T-cell (primary cell): Measurements from ENCODE around the gene RNF145. TPM values are rescaled to one million over a fixed set of nuclear protein-coding genes. Genes with fewer than 3 reads are reported as not detected.

ENCODE experiments used
- ATAC-seq, 4 experiments: fragments of 200-7000 bp in 3 of 4; fragments of 150-1000 bp in 1 of 4; cut with Tn5 transposase; replicated peaks in 1 of 4; 1 replicate in 3 of 4; 2 replicates in 1 of 4; pipeline ENCODE4 v1.10.0; 2021; ENCODE audit warnings: moderate library complexity in 3 of 4, mild to moderate bottlenecking in 2 of 4, moderate number of reproducible peaks in 1 of 4
- CTCF ChIA-PET, 2 donors: fragments of 300-600 bp; sonication (Branson Sonifier 250); formaldehyde crosslinking; loops; one replicate each; lab custom pipeline; 2022; ENCODE audit warnings: antibody characterized with exemption in 2 of 2; lab: Charles Lee
- POLR2A ChIA-PET, 2 donors: fragments of 300-600 bp; sonication (Branson Sonifier 250); formaldehyde crosslinking; loops; one replicate each; lab custom pipeline; 2022; ENCODE audit warnings: antibody characterized with exemption in 2 of 2; lab: Charles Lee
- DNase-seq, 35 experiments: peaks; one replicate each; pipeline versions ENCODE4 v3.0.0 to v3.0.0-alpha.2; 2013 to 2023
- H3K27ac ChIP-seq: one replicate; pipeline ENCODE4 v1.5.1; 2013; ENCODE audit warnings: low read length
- H3K27me3 ChIP-seq, 2 experiments: replicated peaks in 1 of 2; 1 replicate in 1 of 2; 2 replicates in 1 of 2; pipeline versions ENCODE4 v1.6.1 to v1.7.0; 2013; ENCODE audit warnings: low read length in 1 of 2, mixed read lengths in 1 of 2; ENCODE audit not compliant: control insufficient read depth in 2 of 2, insufficient read depth in 2 of 2; ENCODE audit errors: extremely low read depth in 1 of 2
- H3K36me3 ChIP-seq, 2 donors: 1 replicate in 1 of 2; 2 replicates in 1 of 2; pipeline versions ENCODE4 v1.6.1 to v1.7.0; 2013; ENCODE audit warnings: low read length in 1 of 2; ENCODE audit not compliant: control insufficient read depth in 2 of 2, insufficient read depth in 1 of 2; ENCODE audit errors: extremely low read depth in 1 of 2
- H3K4me1 ChIP-seq, 2 experiments: 1 replicate in 1 of 2; 2 replicates in 1 of 2; pipeline versions ENCODE4 v1.6.1 to v1.7.0; 2013; ENCODE audit warnings: low read length in 2 of 2, mixed read lengths in 1 of 2; ENCODE audit not compliant: insufficient read depth in 2 of 2, control insufficient read depth in 1 of 2; ENCODE audit errors: extremely low read depth in 1 of 2
- H3K4me3 ChIP-seq, 2 donors: 1 replicate in 1 of 2; 2 replicates in 1 of 2; pipeline versions ENCODE4 v1.5.1 to v1.7.0; 2013; ENCODE audit warnings: mild to moderate bottlenecking in 2 of 2, low read length in 1 of 2, moderate library complexity in 1 of 2; ENCODE audit not compliant: control insufficient read depth in 1 of 2; ENCODE audit errors: extremely low read depth in 1 of 2
- H3K9me3 ChIP-seq: 2 replicates; pipeline ENCODE4 v1.7.0; 2013
- H3K27ac Mint-ChIP-seq, 2 donors: one replicate each; pipeline ENCODE4 v1.8.0; 2020 to 2021; ENCODE audit warnings: mild to moderate bottlenecking in 2 of 2, mixed read lengths in 2 of 2
- H3K27me3 Mint-ChIP-seq, 2 donors: one replicate each; pipeline ENCODE4 v1.8.0; 2021 to 2022; ENCODE audit warnings: mixed read lengths in 2 of 2
- H3K36me3 Mint-ChIP-seq: one replicate; pipeline ENCODE4 v1.8.0; 2021; ENCODE audit warnings: mixed read lengths
- H3K4me1 Mint-ChIP-seq, 3 donors: one replicate each; pipeline ENCODE4 v1.8.0; 2020 to 2022; ENCODE audit warnings: mixed read lengths in 3 of 3, mild to moderate bottlenecking in 1 of 3
- H3K4me3 Mint-ChIP-seq, 3 donors: one replicate each; pipeline ENCODE4 v1.8.0; 2020 to 2022; ENCODE audit warnings: mild to moderate bottlenecking in 3 of 3, mixed read lengths in 3 of 3, moderate library complexity in 3 of 3
- H3K9me3 Mint-ChIP-seq, 3 donors: one replicate each; pipeline ENCODE4 v1.8.0; 2020 to 2022; ENCODE audit warnings: mixed read lengths in 3 of 3
- WGBS: methylation state at CpG from one replicate; pipeline ENCODE4 v1.1.5; 2013; ENCODE audit warnings: missing lambda C conversion rate; ENCODE audit not compliant: insufficient coverage; 5-methylcytosine and 5-hydroxymethylcytosine counted together
- total RNA-seq, 35 experiments: library from RNA in 6 of 35; stranded (reverse) in 6 of 35; fragments of 120-200 nt in 1 of 35; gene quantifications; one replicate each; pipeline versions ENCODE4 v1.2.1 to v1.2.4 and lab custom pipeline; 2013 to 2026

RNF145 gene
- total RNA-seq, 5 donors from 2014 or later (not counting 1 experiment from before 2014, with no cell fraction given), result 54.0 to 62.8 (median 60.1) TPM

DNA sequence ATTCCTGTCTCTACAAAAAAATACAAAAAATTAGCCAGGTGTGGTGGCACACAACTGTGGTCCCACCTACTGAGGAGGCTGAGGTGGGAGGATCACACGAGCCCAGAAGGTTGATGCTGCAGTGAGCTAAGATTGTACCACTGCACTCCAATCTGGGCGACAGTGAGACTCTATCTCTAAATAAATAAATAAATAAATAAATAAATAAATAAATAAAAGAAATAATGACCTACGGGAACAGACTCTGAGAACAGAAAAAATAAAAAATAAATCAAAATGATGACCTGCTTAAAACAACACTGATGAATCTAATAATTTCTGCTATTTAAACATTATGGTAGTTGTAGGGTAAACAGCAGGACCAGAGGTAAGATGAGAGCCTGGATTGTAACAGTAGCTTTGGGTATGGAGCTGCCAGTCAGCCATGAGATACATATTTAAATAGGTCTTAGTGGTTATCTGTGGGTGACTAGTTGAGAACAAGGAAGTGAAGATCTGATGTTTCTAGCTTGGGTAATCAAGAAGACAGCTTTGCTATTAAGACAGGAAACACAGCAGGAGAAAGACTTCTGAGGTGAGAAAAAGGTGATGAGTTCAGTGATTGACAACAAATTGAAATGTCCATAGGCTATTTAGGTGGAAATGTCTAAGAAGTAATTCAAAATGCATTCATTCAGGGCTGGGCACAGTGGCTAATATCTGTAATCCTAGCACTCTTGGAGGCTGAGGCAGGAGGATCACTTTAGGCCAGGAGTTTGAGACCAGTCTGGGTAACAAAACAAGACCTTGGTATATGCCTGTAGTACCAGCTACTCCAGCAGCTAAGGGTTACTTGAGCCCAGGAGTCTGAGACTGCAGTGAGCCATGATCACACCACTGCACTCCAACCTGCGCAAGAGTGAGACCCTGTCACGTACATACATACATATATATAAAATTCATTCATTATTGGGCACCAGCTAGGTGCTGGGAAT, 11.0 kb downstream of the RNF145 start:
- Histone ChIP-seq H3K27ac (peak overlapping the region; percentile 30), H3K4me3 (no peak overlapping the region), H3K9me3 (no peaks in the 10 kb centered on the region), H3K4me1 (peaks cover 24 to 32% of the 10 kb centered on the region in 2 experiments), H3K36me3 (peaks cover 0 to 27% of the 10 kb centered on the region in 2 donors), H3K27me3 (no peaks in the 10 kb centered on the region)
- WGBS, result 100% methylated on average over 1 of the region's 5 CpGs
- Mint-ChIP-seq H3K27ac (peak overlapping the region; percentile 47 to 78), H3K9me3 (no peaks in the 10 kb centered on the region), H3K4me3 (peak overlapping the region in 2 of 3 donors; percentile 5 to 34), H3K27me3 (no peaks in the 10 kb centered on the region), H3K4me1 (peaks cover 76 to 79% (median 79%) of the 10 kb centered on the region in 3 donors), H3K36me3 (peaks cover 47% of the 10 kb centered on the region)
- DNase-seq, result peak in 1 of 35 experiments; percentile 57
- peak; percentile 77 to 94 (median 88) for ATAC-seq
- ChIA-PET CTCF (interaction anchor here (0.5 to 2.5 kb wide), 5 partner anchors 10 to 123 kb away, joined by 3 to 11 read pairs (median 4); no protein-coding TSS in a partner anchor), POLR2A (interaction anchor here (0.9 to 1.4 kb wide), 5 partner anchors 8 to 16 kb away, joined by 3 to 5 read pairs (median 3); no protein-coding TSS in a partner anchor)

DNA sequence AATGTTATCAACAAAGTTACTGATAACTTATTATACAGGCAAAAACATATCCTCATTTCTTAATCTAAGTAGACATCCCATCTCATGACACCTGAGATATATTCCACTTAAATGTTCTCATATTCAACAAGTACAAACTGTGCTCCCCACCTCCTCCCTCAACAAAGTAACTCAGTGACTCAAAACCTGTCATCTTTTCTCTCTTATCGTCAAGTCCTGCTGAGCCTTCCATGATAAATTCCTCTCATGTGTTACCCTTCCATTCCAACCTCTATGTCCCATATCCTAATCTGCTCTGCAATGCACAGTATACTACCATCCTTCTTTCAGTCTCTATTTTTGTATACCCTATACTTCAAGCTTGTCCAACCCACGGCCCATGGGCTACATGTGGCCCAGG, 13.6 kb downstream of the RNF145 start:
- 92% methylated on average over 1 of the region's 2 CpGs for WGBS
- CTCF ChIA-PET, result interaction anchor here in 1 of 2 donors (0.6 kb wide), 2 partner anchors 11 to 12 kb away, joined by 3 read pairs; no protein-coding TSS in a partner anchor
- Histone ChIP-seq H3K9me3 (no peaks in the 10 kb centered on the region), H3K27me3 (no peaks in the 10 kb centered on the region), H3K36me3 (peaks cover 5 to 26% of the 10 kb centered on the region in 2 donors), H3K4me3 (no peak overlapping the region), H3K4me1 (peaks cover 19 to 22% of the 10 kb centered on the region in 2 experiments), H3K27ac (no peak overlapping the region)
- DNase-seq, result no peak
- Mint-ChIP-seq H3K4me1 (peaks cover 76 to 78% (median 77%) of the 10 kb centered on the region in 3 donors), H3K4me3 (no peak overlapping the region), H3K36me3 (peaks cover 52% of the 10 kb centered on the region), H3K27ac (no peak overlapping the region), H3K9me3 (no peaks in the 10 kb centered on the region), H3K27me3 (no peaks in the 10 kb centered on the region)
- no peak for ATAC-seq
- POLR2A ChIA-PET, result interaction anchor here (0.6 kb wide), 4 partner anchors 15 to 142 kb away, joined by 3 to 6 read pairs (median 4); no protein-coding TSS in a partner anchor

DNA sequence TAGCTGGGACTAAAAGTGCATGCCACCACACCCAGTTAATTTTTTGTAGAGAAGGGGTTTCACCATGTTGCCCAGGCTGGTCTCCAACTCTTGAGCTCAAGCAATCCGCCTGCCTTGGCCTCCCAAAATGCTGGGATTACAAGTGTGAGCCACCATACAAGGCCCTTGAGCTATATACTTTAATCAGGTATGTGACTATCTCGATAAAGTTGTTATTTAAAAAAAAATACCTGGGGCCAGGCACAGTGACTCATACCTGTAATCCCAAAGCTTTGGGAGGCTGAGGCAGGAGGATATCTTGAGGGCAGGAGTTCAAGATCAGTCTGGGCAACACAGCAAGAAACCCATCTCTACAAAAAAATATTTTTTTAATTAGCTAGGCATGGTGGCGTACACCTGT, 19.2 kb downstream of the RNF145 start:
- H3K27ac Mint-ChIP-seq, result no peak overlapping the region
- ChIA-PET CTCF (interaction anchor here (0.7 to 1.7 kb wide), 5 partner anchors 9 to 86 kb away, joined by 3 to 8 read pairs (median 6); no protein-coding TSS in a partner anchor), POLR2A (interaction anchor here (0.7 to 0.8 kb wide), 2 partner anchors 8 to 69 kb away, joined by 3 to 4 read pairs; no protein-coding TSS in a partner anchor)
- peaks cover 43 to 61% (median 58%) of the 10 kb centered on the region in 3 donors for H3K4me1 Mint-ChIP-seq
- H3K36me3 Mint-ChIP-seq, result peaks cover 54% of the 10 kb centered on the region
- H3K27me3 Mint-ChIP-seq, result no peaks in the 10 kb centered on the region
- no peak overlapping the region for H3K27ac ChIP-seq
- H3K4me3 ChIP-seq, result no peak overlapping the region
- H3K36me3 ChIP-seq, result peaks cover 5 to 44% of the 10 kb centered on the region in 2 donors
- no peaks in the 10 kb centered on the region for H3K27me3 ChIP-seq
- no peak for ATAC-seq
- no peaks in the 10 kb centered on the region for H3K9me3 Mint-ChIP-seq
- H3K9me3 ChIP-seq, result no peaks in the 10 kb centered on the region
- H3K4me3 Mint-ChIP-seq, result no peak overlapping the region
- peaks cover 2 to 5% of the 10 kb centered on the region in 2 experiments for H3K4me1 ChIP-seq
- no CpG with 5 or more reads among the region's 3 CpGs for WGBS
- no peak for DNase-seq

DNA sequence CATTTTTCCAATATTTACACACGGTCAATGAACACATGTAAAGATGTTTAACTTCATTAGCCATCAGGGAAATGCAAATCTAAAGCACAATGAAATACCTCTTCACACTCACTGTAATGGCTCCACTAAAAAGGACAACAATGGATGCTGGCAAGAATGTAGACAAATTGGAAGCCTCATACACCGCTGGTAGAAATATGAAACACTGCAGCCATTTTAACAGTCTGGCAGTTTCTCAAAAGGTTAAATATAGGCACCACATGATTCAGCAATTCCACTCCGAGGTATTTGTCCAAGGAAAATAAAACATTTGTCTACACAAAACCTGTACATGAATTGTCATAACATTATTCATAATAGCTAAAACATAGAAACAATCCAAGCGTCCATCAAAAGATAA, 20.0 kb downstream of the RNF145 start:
- Histone ChIP-seq H3K27me3 (no peaks in the 10 kb centered on the region), H3K9me3 (no peaks in the 10 kb centered on the region), H3K4me3 (no peak overlapping the region), H3K27ac (no peak overlapping the region), H3K4me1 (peaks cover 0 to 5% of the 10 kb centered on the region in 2 experiments), H3K36me3 (peaks cover 5 to 42% of the 10 kb centered on the region in 2 donors)
- no peak overlapping the region for H3K27ac Mint-ChIP-seq
- DNase-seq (no peak), ATAC-seq (no peak)
- H3K36me3 Mint-ChIP-seq, result peaks cover 51% of the 10 kb centered on the region
- no peaks in the 10 kb centered on the region for H3K9me3 Mint-ChIP-seq
- ChIA-PET POLR2A (no interaction called here), CTCF (interaction anchor here (0.6 to 1.7 kb wide), 2 partner anchors 10 to 743 kb away, joined by 3 to 8 read pairs; no protein-coding TSS in a partner anchor)
- H3K4me3 Mint-ChIP-seq, result no peak overlapping the region
- no peaks in the 10 kb centered on the region for H3K27me3 Mint-ChIP-seq
- peaks cover 43 to 61% (median 56%) of the 10 kb centered on the region in 3 donors for H3K4me1 Mint-ChIP-seq
- no CpG with 5 or more reads among the region's 4 CpGs for WGBS

DNA sequence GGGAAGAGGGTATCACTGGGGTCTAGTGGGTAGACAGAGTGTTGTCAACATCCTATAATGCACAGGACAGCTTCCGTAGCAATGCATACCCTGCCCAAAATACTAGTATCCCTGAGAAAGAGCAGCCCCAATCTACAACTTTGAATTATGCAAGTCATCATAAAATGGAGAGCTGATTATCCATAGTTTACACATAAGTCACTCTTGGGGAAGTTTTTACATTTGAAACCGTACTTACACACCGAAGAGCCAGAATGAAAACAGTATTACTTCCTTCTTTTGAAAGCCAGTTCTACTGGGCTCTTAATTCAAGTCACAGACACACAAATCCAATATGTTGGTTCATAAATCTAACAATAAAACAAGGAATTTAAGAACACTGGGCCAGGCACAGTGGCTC, 21.6 kb downstream of the RNF145 start:
- no peaks in the 10 kb centered on the region for H3K9me3 Mint-ChIP-seq
- H3K27ac ChIP-seq, result no peak overlapping the region
- H3K27me3 ChIP-seq, result no peaks in the 10 kb centered on the region
- CTCF ChIA-PET, result no interaction called here
- peaks cover 41% of the 10 kb centered on the region for H3K36me3 Mint-ChIP-seq
- POLR2A ChIA-PET, result interaction anchor here (0.6 to 1.1 kb wide), 3 partner anchors 15 to 65 kb away, joined by 3 to 7 read pairs (median 3); no protein-coding TSS in a partner anchor
- H3K27ac Mint-ChIP-seq, result peak overlapping the region; percentile 15 to 64
- peaks cover 41 to 64% (median 62%) of the 10 kb centered on the region in 3 donors for H3K4me1 Mint-ChIP-seq
- H3K4me3 Mint-ChIP-seq, result no peak overlapping the region
- peaks cover under 1 to 5% of the 10 kb centered on the region in 2 experiments for H3K4me1 ChIP-seq
- H3K36me3 ChIP-seq, result peaks cover 0 to 28% of the 10 kb centered on the region in 2 donors
- H3K27me3 Mint-ChIP-seq, result no peaks in the 10 kb centered on the region
- no peaks in the 10 kb centered on the region for H3K9me3 ChIP-seq
- no peak for ATAC-seq
- WGBS, result 100% methylated on average over 1 of the region's 3 CpGs
- no peak overlapping the region for H3K4me3 ChIP-seq
- no peak for DNase-seq

DNA sequence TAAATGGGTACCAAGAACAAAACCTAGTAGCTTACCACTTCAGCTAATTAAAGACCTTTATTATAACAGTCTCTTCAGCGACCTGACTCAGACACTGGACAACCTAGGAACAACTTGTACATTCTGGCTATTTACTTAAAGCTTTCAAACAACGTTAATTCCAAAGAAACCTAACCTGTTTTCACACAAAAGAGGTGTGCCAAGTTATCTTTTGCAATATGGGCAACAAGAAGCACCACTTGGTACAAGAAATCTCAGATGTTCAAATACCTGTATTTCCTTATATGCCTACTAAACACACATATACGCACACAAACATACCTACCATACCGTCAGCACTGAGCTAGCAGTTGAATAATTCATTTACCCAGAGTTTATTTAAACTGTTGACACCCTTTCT, 23.0 kb downstream of the RNF145 start:
- DNase-seq, result no peak
- peaks cover 0 to 29% of the 10 kb centered on the region in 2 donors for H3K36me3 ChIP-seq
- H3K9me3 ChIP-seq, result no peaks in the 10 kb centered on the region
- H3K27ac ChIP-seq, result no peak overlapping the region
- H3K4me3 ChIP-seq, result no peak overlapping the region
- ChIA-PET CTCF (interaction anchor here in 1 of 2 donors (1.0 kb wide), 1 partner anchor 9 kb away, joined by 3 read pairs; no protein-coding TSS in a partner anchor), POLR2A (interaction anchor here in 1 of 2 donors (0.6 kb wide), 1 partner anchor 928 kb away, joined by 9 read pairs; no protein-coding TSS in a partner anchor)
- Mint-ChIP-seq H3K27ac (peak overlapping the region; percentile 31 to 72), H3K4me1 (peaks cover 50 to 67% (median 63%) of the 10 kb centered on the region in 3 donors), H3K36me3 (peaks cover 33% of the 10 kb centered on the region), H3K4me3 (no peak overlapping the region), H3K9me3 (no peaks in the 10 kb centered on the region), H3K27me3 (no peaks in the 10 kb centered on the region)
- H3K4me1 ChIP-seq, result peaks cover 3 to 5% of the 10 kb centered on the region in 2 experiments
- no peak for ATAC-seq
- 96% methylated on average over 2 of the region's 4 CpGs for WGBS
- no peaks in the 10 kb centered on the region for H3K27me3 ChIP-seq
